ENCODE data around the gene TEP1.

The TEP1 gene

GRCh38 chr14:20415782-20416206, 2.5 kb upstream of the TEP1 start:
- peak; percentile 44; the same call in 1 of the 2 replicates for TF ChIP-seq CTCF (IDR thresholded peaks at IDR 0.05)

DNA sequence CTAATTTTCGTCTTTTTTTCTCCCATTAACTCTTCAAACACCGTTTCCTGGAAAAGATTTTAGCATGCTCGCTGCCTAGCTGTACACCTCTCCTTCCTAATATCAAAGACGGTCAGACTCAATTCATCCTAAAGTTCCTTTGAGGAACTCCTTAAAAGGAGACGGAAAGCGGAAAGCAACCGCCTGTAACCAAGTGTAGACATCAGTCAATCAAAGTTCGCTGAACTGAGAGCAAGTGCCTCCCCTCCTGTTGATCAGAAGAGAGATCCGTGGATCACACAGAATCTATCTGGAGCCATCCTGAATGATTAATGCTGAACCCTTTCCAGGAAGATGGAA, 412 bp upstream of the TEP1 start:
- TF ChIP-seq CTCF (IDR thresholded peaks at IDR 0.05), result no peak

DNA sequence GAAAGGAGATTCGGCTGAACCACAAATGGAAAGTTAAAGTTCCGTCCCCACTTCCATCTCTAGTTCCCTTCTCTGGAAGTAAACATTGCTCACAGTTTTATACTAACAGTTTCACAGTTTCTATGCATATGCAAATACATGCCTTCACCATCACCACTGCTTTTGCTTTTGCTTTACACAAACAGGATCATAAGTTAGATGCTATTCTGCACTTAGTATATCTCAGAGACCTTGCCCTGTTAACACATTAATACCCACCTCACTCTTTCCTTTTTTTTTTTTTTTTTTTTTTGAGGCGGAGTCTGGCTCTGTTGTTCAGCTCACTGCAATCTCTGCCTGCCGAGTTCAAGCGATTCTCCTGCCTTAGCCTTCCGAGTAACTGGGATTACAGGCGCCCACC, 890 bp downstream of the TEP1 start:
- no peak for TF ChIP-seq CTCF (IDR thresholded peaks at IDR 0.05)

GRCh38 chr14:20409226-20409625, 4.1 kb downstream of the TEP1 start:
- no peak for TF ChIP-seq CTCF (IDR thresholded peaks at IDR 0.05)

DNA sequence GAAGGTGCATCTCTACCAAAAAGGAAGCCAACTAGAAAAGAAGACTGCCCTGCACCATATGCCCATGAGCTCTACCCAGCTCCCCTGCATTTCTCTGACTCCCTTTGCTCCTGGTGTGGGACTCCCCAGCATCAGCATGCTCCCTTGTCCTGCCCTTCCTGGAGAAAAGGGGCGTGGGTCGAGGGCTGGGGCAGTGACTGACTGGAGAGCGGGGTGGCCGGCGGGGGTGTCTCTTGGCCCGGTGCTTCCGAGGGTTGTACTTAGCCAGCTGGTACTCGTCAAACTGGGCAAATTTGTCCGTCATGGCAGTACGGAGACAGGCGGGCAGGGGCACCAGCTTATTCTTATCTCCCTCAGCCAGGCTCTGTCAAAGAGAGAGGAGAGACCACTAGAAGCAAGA, 9.8 kb downstream of the TEP1 start:
- TF ChIP-seq CTCF (IDR thresholded peaks at IDR 0.05), result no peak

DNA sequence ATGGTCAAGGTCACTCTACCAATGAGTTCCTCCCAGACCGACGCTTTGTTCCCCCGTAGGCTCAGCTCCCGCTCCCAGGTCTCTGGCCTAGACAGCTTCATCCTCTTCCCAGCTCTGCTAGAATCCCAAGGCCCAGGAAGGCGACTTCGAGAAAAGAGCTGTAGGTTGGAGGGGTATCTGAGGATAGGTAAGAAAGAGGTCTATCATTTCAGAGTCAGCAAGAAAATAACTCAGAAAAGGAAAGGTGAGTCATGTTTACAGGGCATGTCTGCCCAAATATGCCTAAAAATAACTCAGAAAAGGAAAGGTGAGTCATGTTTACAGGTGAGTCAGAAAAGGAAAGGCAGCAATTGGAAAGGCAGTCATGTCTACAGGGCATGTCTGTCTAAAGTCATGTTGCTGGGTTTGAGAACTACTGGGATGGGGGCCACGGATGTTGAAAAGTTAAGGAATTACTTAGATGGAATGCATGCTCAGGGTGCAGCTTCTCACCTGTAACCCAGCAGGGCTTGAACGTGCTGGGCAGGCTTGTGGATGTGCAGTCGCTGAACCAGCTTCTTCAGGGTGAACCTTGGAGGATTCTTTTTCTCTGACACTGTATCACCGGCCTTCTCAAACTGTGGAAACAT, 12.2 kb downstream of the TEP1 start:
- TF ChIP-seq CTCF (IDR thresholded peaks at IDR 0.05), result no peak

DNA sequence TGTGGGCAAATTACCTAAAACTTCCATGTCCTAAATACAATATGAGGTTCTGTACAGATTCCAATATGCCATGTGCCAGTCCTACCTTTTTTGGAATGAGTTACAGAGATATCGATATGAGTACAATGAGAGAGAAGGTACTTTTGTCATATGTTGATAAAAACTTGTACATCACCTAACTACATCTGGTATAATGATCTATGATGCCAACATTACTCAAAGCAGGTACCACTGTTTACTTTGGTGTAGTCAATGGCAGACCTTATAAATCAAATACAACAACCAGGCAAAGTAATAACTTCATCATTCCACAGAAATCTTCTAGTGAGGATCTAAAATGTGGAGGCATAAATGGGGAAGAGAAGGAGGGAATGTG, 12.7 kb downstream of the TEP1 start:
- TF ChIP-seq CTCF (IDR thresholded peaks at IDR 0.05), result no peak

DNA sequence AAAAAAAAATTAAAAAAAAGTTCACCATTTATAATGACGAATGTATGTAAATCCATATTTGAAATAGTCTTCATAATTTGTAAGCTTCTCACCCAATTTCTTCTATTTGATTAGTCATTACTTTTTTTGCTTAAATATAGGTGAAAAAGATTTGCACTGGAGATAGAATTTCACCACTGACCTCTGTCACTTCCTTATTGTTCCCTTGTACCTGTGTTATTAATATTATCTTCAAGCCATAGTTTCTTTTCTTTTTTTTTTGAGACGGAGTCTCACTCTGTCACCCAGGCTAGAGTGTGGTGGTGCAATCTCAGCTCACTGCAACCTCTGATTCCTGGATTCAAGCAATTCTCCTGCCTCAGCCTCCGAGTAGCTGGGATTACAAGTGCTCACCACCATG, 15.8 kb downstream of the TEP1 start:
- no peak for TF ChIP-seq CTCF (IDR thresholded peaks at IDR 0.05)
